Measurements from ENCODE around the gene AATF.

The AATF gene

GRCh38 chr17:36931697-36932382 is 16.9 kb upstream of the AATF start:
- DNase-seq = no peak

GRCh38 chr17:36932383-36932693 is 16.4 kb upstream of the AATF start:
- no peak for DNase-seq

DNA sequence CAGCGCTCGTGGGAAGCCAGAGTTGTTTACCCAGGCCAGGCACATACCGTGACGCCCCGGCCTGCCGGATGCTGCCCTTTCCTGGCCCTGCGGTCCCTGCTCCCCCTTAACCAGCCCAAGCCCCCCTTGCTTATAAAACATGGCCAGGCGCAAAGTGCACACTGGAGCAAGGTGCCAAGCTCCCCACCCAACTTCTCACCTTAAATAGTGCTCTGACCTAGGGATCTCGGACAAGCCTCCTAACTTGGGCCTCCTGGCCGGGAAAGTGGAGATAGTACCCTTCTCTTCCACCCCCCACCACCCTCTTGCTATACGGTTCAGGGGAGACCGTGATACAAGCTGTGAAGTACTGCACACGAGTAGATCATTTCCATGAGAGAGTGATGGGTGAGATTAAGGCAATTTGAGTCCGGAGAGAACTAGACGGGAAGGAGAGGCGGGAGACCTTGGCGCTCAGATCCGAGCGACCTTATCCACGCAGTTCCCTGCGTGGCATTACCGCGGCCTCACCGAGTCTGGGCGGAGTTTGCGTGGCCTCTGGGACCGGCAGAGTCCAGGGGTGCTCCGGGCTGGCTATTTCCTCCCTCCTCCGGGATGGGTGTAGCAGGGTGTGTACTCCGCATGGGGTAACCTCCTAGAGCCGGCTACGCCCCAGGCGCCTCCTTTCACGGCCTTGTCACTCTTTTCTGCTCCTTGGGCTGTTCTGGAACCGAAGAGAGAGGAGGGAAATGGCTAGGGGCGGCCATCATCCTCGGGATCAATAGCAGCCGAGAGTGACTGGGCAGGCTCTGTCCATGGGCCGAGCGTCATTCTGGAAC is 15.9 kb upstream of the AATF start:
- DNase-seq = no peak

GRCh38 chr17:36933512-36934143 is 15.1 kb upstream of the AATF start:
- DNase-seq = no peak

- no peak for DNase-seq
Observed at GRCh38 chr17:36934144-36934691, 14.5 kb upstream of the AATF start.

GRCh38 chr17:36934692-36935630 is 13.8 kb upstream of the AATF start:
- DNase-seq = no peak

- no peak for DNase-seq
Observed at GRCh38 chr17:36935671-36936454, 12.9 kb upstream of the AATF start.

- no peak for DNase-seq
Observed at GRCh38 chr17:36936455-36937000, 12.2 kb upstream of the AATF start.

GRCh38 chr17:36937001-36937958 is 11.5 kb upstream of the AATF start, which contains the start of gene LHX1:
TSS of gene LHX1 (plus strand) at chr17:36937475. CDS start at chr17:36938198, 723 bp downstream.
- DNase-seq = no peak

DNA sequence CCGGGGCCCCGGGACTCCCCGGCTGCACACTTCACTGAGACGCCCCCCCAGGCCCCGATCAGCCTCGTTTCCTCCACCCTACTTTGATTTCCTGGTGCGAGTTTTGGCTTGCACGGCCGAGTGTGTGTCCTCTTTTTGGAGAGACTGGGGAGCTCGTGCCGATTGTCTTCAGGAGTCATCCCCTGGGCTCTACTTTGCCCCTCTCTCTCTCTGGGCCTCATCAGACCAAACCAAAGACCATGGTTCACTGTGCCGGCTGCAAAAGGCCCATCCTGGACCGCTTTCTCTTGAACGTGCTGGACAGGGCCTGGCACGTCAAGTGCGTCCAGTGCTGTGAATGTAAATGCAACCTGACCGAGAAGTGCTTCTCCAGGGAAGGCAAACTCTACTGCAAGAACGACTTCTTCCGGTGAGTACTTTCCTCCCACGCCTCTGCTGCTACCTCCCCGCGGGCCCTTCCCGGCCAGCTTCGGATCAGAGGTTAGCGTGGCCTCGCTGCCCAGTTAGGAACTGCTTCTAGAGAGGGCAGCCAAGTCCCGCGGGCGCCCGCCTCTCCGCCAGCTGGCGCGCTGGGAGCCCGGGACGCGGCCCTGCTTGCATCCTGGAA is 10.7 kb upstream of the AATF start:
- no peak for DNase-seq

- DNase-seq = no peak
Observed at GRCh38 chr17:36938566-36939051, 10.1 kb upstream of the AATF start.

- DNase-seq = no peak
Observed at GRCh38 chr17:36939052-36939801, 9.5 kb upstream of the AATF start.

- DNase-seq = no peak
Observed at GRCh38 chr17:36939802-36940312, 8.9 kb upstream of the AATF start.

- no peak for DNase-seq
Observed at GRCh38 chr17:36940313-36941264, 8.2 kb upstream of the AATF start.

- no peak for DNase-seq
Observed at GRCh38 chr17:36941265-36942010, 7.3 kb upstream of the AATF start.

DNA sequence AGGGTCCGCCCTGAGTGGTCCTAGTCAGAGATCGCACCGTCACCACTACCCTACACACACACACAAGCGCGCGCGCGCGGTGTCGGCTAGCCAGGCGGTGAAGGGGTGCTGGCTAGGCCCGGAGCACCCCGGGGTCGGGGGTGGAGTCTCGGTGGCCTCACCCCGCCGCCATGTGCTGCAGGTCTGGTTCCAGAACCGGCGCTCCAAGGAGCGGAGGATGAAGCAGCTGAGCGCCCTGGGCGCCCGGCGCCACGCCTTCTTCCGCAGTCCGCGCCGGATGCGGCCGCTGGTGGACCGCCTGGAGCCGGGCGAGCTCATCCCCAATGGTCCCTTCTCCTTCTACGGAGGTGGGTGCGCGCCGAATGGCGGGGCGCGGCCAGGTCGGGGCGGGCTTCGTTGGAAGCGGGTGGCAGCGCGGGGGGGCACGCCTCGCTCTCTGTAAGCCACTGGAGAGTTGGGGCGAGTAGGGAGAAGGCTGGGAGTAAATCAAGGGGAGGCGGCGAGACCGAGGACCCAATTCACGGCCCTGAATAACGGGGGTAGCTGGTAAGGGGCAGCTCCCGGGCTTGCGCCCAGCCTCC is 6.6 kb upstream of the AATF start:
- no peak for DNase-seq

Measured in AML-193 (cell line).